ENCODE data around the gene CCDC183.
A peak's percentile ranks its signal among the peaks of the same experiment; 100 is the strongest.

Gene CCDC183

GRCh38 chr9:136850866-136851775 lies 55.0 kb downstream of the CCDC183 start:
- no peak for DNase-seq

GRCh38 chr9:136851941-136852663 lies 56.0 kb downstream of the CCDC183 start, which contains the start of gene MAMDC4:
Gene MAMDC4 (plus strand): TSS chr9:136852346. CDS start chr9:136852417, 71 bp downstream.
- no peak for DNase-seq

GRCh38 chr9:136852664-136853595 lies 56.8 kb downstream of the CCDC183 start:
- DNase-seq, result no peak

- peak; percentile 15 for DNase-seq
These were observed 57.5 kb downstream of the CCDC183 start for GRCh38 chr9:136853596-136854112.

GRCh38 chr9:136854113-136854841 lies 58.1 kb downstream of the CCDC183 start:
- peak; percentile 17 for DNase-seq

GRCh38 chr9:136854842-136855460 lies 58.8 kb downstream of the CCDC183 start:
- peak; percentile 12 for DNase-seq

GRCh38 chr9:136855461-136856078 lies 59.4 kb downstream of the CCDC183 start:
- peak; percentile 16 for DNase-seq

- peak; percentile 11 for DNase-seq
These were observed 59.9 kb downstream of the CCDC183 start for GRCh38 chr9:136856079-136856476.

GRCh38 chr9:136856541-136857141 lies 60.5 kb downstream of the CCDC183 start:
- peak; percentile 19 for DNase-seq

- DNase-seq, result peak; percentile 17
These were observed 61.0 kb downstream of the CCDC183 start for GRCh38 chr9:136857166-136857565.
